OCI-LY1 (cell line): Measurements from ENCODE around the gene MYB.

ENCODE experiments used
- H2AFZ ChIP-seq: fragments of 200-600 bp; sonication (generic), shearing (Covaris generic); 2 replicates; pipeline ENCODE4 v1.6.0; 2014; ENCODE audit warnings: antibody characterized with exemption, mild to moderate bottlenecking, low read length
- H3F3A ChIP-seq: fragments of 200-600 bp; sonication (generic), shearing (Covaris generic); 2 replicates; pipeline ENCODE4 v1.6.0; 2014; ENCODE audit warnings: mild to moderate bottlenecking, antibody characterized with exemption, low read length, moderate library complexity; ENCODE audit not compliant: insufficient read depth
- H3K27ac ChIP-seq: fragments of 200-600 bp; sonication (generic); 2 replicates; pipeline ENCODE4 v1.5.1; 2014; ENCODE audit warnings: low read length, mixed run types, mild to moderate bottlenecking, low read depth; ENCODE audit not compliant: poor library complexity, severe bottlenecking
- H3K27me3 ChIP-seq: fragments of 200-600 bp; sonication (generic); 2 replicates; pipeline ENCODE4 v1.6.0; 2014; ENCODE audit warnings: antibody characterized with exemption, mild to moderate bottlenecking, low read length, moderate library complexity; ENCODE audit not compliant: insufficient read depth
- H3K36me3 ChIP-seq: fragments of 200-600 bp; sonication (generic); 2 replicates; pipeline ENCODE4 v1.6.1; 2014; ENCODE audit warnings: mild to moderate bottlenecking, antibody characterized with exemption, low read length, moderate library complexity, mixed read lengths; ENCODE audit not compliant: insufficient read depth
- H3K4me1 ChIP-seq: fragments of 200-600 bp; sonication (generic); 2 replicates; pipeline ENCODE4 v1.5.1; 2014; ENCODE audit warnings: mild to moderate bottlenecking, low read length, moderate library complexity; ENCODE audit not compliant: insufficient read depth, severe bottlenecking
- H3K4me2 ChIP-seq: fragments of 200-600 bp; sonication (generic), shearing (Covaris generic); 2 replicates; pipeline ENCODE4 v1.6.1; 2014; ENCODE audit warnings: low read length
- H3K4me3 ChIP-seq: fragments of 200-600 bp; sonication (generic); 2 replicates; pipeline ENCODE4 v1.5.1; 2014; ENCODE audit warnings: low read length, low read depth, mild to moderate bottlenecking, mixed read lengths; ENCODE audit not compliant: poor library complexity, severe bottlenecking
- H3K79me2 ChIP-seq: fragments of 200-600 bp; shearing (Covaris generic); 2 replicates; pipeline ENCODE4 v1.6.1; 2016; ENCODE audit warnings: mixed run types, low read length, mixed read lengths; ENCODE audit not compliant: insufficient read depth
- H3K9ac ChIP-seq: fragments of 200-600 bp; sonication (generic), shearing (Covaris generic); 2 replicates; pipeline ENCODE4 v1.6.1; 2014; ENCODE audit warnings: mild to moderate bottlenecking, low read length, mixed read lengths
- H3K9me2 ChIP-seq: fragments of 200-600 bp; sonication (generic), shearing (Covaris generic); 2 replicates; pipeline ENCODE4 v1.6.1; 2014; ENCODE audit warnings: low read depth, mild to moderate bottlenecking, low read length, mixed read lengths
- H3K9me3 ChIP-seq: fragments of 200-600 bp; shearing (Covaris generic); 2 replicates; pipeline ENCODE4 v1.6.1; 2014; ENCODE audit warnings: low read length, mixed read lengths
- H4K20me1 ChIP-seq: fragments of 200-600 bp; sonication (generic), shearing (Covaris generic); 2 replicates; pipeline ENCODE4 v1.6.0; 2016; ENCODE audit warnings: mild to moderate bottlenecking, low read length; ENCODE audit not compliant: insufficient read depth
- CTCF ChIP-seq: fragments of 200-600 bp; sonication (generic), shearing (Covaris generic); IDR thresholded peaks from 2 replicates; pipeline ENCODE4 v1.5.1; 2017; ENCODE audit warnings: mild to moderate bottlenecking, antibody characterized with exemption, low read length, moderate library complexity, mixed read lengths
- EZH2 ChIP-seq: fragments of 200-600 bp; sonication (generic), shearing (Covaris generic); IDR thresholded peaks from 2 replicates; pipeline ENCODE4 v1.8.0; 2017; ENCODE audit warnings: borderline replicate concordance, mixed run types, mild to moderate bottlenecking, antibody characterized with exemption, low read length, moderate library complexity, mixed read lengths

MYB gene

GRCh38 chr6:135196739-135197510, 15.8 kb downstream of the MYB start:
- no peaks in the 10 kb centered on the region for H4K20me1 ChIP-seq
- H3K9ac ChIP-seq: no peak overlapping the region
- no peak for TF ChIP-seq EZH2
- TF ChIP-seq CTCF: no peak
- H3F3A ChIP-seq: no peaks in the 10 kb centered on the region
- H3K79me2 ChIP-seq: no peaks in the 10 kb centered on the region
- H3K9me3 ChIP-seq: no peaks in the 10 kb centered on the region
- no peak overlapping the region for H3K4me3 ChIP-seq
- no peak overlapping the region for H2AFZ ChIP-seq
- peaks cover 13% of the 10 kb centered on the region for H3K4me1 ChIP-seq
- H3K27ac ChIP-seq: no peak overlapping the region
- no peak overlapping the region for H3K4me2 ChIP-seq
- peaks cover 90% of the 10 kb centered on the region for H3K36me3 ChIP-seq
- no peaks in the 10 kb centered on the region for H3K9me2 ChIP-seq
- H3K27me3 ChIP-seq: no peaks in the 10 kb centered on the region

DNA sequence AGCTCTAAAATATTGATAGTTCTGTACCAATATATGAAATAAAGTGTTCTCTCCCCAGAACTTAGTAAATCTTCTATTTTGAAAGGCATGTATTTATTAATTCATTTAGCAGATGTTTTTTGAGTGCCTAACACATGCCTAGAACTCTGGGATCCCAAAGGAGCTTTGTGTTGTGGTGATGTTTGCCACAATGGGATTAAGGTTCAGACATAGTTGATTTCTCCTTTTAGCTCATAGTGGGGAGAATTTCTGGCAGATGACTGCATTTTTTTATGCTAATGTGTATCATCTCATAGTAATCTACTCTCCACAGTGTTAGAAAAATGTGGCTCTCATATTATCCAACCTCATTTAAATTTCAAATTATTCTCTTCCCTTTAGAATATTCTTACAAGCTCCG, 21.7 kb downstream of the MYB start:
- Histone ChIP-seq H3K27me3 (no peaks in the 10 kb centered on the region), H3K9me3 (no peaks in the 10 kb centered on the region), H3K9ac (no peak overlapping the region), H3F3A (no peaks in the 10 kb centered on the region; the same call in 1 of the 2 replicates), H3K36me3 (peaks cover 88% of the 10 kb centered on the region), H4K20me1 (no peaks in the 10 kb centered on the region), H3K27ac (no peak overlapping the region), H3K79me2 (no peaks in the 10 kb centered on the region), H3K4me2 (no peak overlapping the region), H3K9me2 (no peaks in the 10 kb centered on the region), H3K4me1 (no peaks in the 10 kb centered on the region), H3K4me3 (no peak overlapping the region), H2AFZ (no peak overlapping the region)
- TF ChIP-seq EZH2: no peak
- TF ChIP-seq CTCF: no peak

DNA sequence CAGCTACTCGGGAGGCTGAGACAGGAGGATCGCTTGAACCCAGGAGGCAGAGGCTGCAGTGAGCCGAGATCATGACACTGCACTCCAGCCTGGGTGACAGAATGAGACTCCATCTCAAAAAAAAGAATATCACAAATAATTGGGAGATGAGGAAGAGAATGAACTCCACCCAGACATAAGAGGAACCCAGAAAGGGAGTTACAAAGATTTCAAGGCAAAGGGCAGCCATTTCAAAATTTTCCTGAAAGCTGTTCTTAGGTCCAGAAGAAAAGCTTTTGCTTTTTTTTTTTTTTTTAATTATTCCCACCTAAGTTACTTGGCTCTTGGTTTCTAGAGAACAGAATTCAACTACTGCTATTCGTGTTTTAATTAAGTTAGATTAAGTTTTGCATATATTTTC, 23.8 kb downstream of the MYB start:
- Histone ChIP-seq H3K27me3 (no peaks in the 10 kb centered on the region), H3K4me1 (no peaks in the 10 kb centered on the region), H3K4me3 (no peak overlapping the region), H3K79me2 (no peaks in the 10 kb centered on the region), H3K9ac (no peak overlapping the region), H3K9me3 (0 out of 2 replicates have a peak, but pooled peaks cover 4% of the 10 kb centered on the region), H2AFZ (no peak overlapping the region), H3K9me2 (no peaks in the 10 kb centered on the region), H3K36me3 (peaks cover 89% of the 10 kb centered on the region), H3F3A (no peaks in the 10 kb centered on the region; the same call in 1 of the 2 replicates), H4K20me1 (no peaks in the 10 kb centered on the region), H3K27ac (no peak overlapping the region), H3K4me2 (no peak overlapping the region)
- TF ChIP-seq CTCF: no peak
- TF ChIP-seq EZH2: no peak
